HepG2 (cell line): ENCODE results near the gene PSMD4. TPM values are rescaled to one million over a fixed set of nuclear protein-coding genes. Genes with fewer than 3 reads are reported as not detected.

Source experiments
- ATM ChIP-seq: fragments of 450-650 bp; IDR thresholded peaks from 2 replicates; pipeline ENCODE4 v1.7.1; 2017; ENCODE audit warnings: mild to moderate bottlenecking, borderline replicate concordance
- BRD4 ChIP-seq: sonication (generic); formaldehyde crosslinking; IDR thresholded peaks from 2 replicates; pipeline ENCODE4 v1.4.0; 2020; ENCODE audit warnings: missing genetic modification reagents
- FOSL1 ChIP-seq: sonication (generic); formaldehyde crosslinking; IDR thresholded peaks from 2 replicates; pipeline ENCODE4 v1.9.0; 2021; ENCODE audit warnings: missing genetic modification reagents, borderline replicate concordance
- KLF12 ChIP-seq: sonication (generic); formaldehyde crosslinking; IDR thresholded peaks from 2 replicates; pipeline ENCODE4 v1.4.0; 2020; ENCODE audit warnings: missing genetic modification reagents, borderline replicate concordance
- MAF1 ChIP-seq: sonication (generic); formaldehyde crosslinking; IDR thresholded peaks from 2 replicates; pipeline ENCODE4 v1.5.0; 2020; ENCODE audit warnings: missing genetic modification reagents, borderline replicate concordance
- MYNN ChIP-seq: sonication (generic); formaldehyde crosslinking; IDR thresholded peaks from 2 replicates; pipeline ENCODE4 v1.4.0; 2020; ENCODE audit warnings: mild to moderate bottlenecking, low read depth, missing genetic modification reagents
- NFKB2 ChIP-seq: sonication (generic); formaldehyde crosslinking; IDR thresholded peaks from 2 replicates; pipeline ENCODE4 v1.4.0; 2020; ENCODE audit warnings: missing genetic modification reagents, borderline replicate concordance
- RAD21 ChIP-seq: fragments of 450-650 bp; formaldehyde crosslinking; IDR thresholded peaks from 2 replicates; pipeline ENCODE4 v1.5.0; 2020; ENCODE audit warnings: mild to moderate bottlenecking
- SATB2 ChIP-seq: sonication (generic); formaldehyde crosslinking; IDR thresholded peaks from 2 replicates; pipeline ENCODE4 v1.5.0; 2020; ENCODE audit warnings: missing genetic modification reagents
- TAF1 ChIP-seq: sonication (generic); formaldehyde crosslinking; IDR thresholded peaks from 2 replicates; pipeline ENCODE4 v1.4.0; 2020; ENCODE audit warnings: missing genetic modification reagents
- ZBTB7B ChIP-seq: sonication (generic); formaldehyde crosslinking; IDR thresholded peaks from 2 replicates; pipeline ENCODE4 v1.4.0; 2020; ENCODE audit warnings: missing genetic modification reagents
- ZNF101 ChIP-seq: sonication (generic); formaldehyde crosslinking; IDR thresholded peaks from 2 replicates; pipeline ENCODE4 v1.4.0; 2020; ENCODE audit warnings: mild to moderate bottlenecking, low read depth, missing genetic modification reagents, borderline replicate concordance
- ZNF331 ChIP-seq: sonication (generic); formaldehyde crosslinking; IDR thresholded peaks from 2 replicates; pipeline ENCODE4 v1.4.0; 2020; ENCODE audit warnings: missing genetic modification reagents
- ZNF460 ChIP-seq: sonication (generic); formaldehyde crosslinking; IDR thresholded peaks from 2 replicates; pipeline ENCODE4 v1.5.1; 2020; ENCODE audit warnings: missing genetic modification reagents, mild to moderate bottlenecking, borderline replicate concordance
- ZNF564 ChIP-seq: sonication (generic); formaldehyde crosslinking; IDR thresholded peaks from 2 replicates; pipeline ENCODE4 v1.8.1; 2023; ENCODE audit warnings: mild to moderate bottlenecking, missing genetic modification reagents
- ZNF674 ChIP-seq: sonication (generic); formaldehyde crosslinking; IDR thresholded peaks from 2 replicates; pipeline ENCODE4 v1.5.0; 2020; ENCODE audit warnings: low read depth, mild to moderate bottlenecking, missing genetic modification reagents
- ZNF768 ChIP-seq: sonication (generic); formaldehyde crosslinking; IDR thresholded peaks from 2 replicates; pipeline ENCODE4 v1.4.0; 2020; ENCODE audit warnings: missing genetic modification reagents
- polyA plus RNA-seq, 8 experiments: library from polyadenylated mRNA; depleted of rRNA in 3 of 8; stranded (reverse) in 7 of 8; unstranded in 1 of 8; fragments of >200 nt; fragmentation: Illumina TruSeq in 4 of 8; extraction: Trizol in 4 of 8; gene quantifications; 2 replicates each; pipeline versions ENCODE4 v1.2.1 to v1.2.3, GENCODE V29; 2011 to 2016; ENCODE audit warnings: low read depth in 4 of 8, missing spikeins in 1 of 8, mixed read lengths in 1 of 8; ENCODE audit not compliant: insufficient read depth in 1 of 8
- total RNA-seq, 5 experiments: library from RNA; depleted of rRNA; stranded (reverse); fragments of >200 nt; fragmentation: Illumina TruSeq; extraction: Trizol; gene quantifications; 2 replicates each; pipeline ENCODE4 v1.2.3, GENCODE V29; 2016; ENCODE audit warnings: low read depth in 1 of 5
- TF ChIP-seq, protein P1 (sequence below): sonication (generic); formaldehyde crosslinking; IDR thresholded peaks from 2 replicates; pipeline ENCODE4 v1.5.1; 2020; ENCODE audit warnings: mild to moderate bottlenecking, missing genetic modification reagents
- TF ChIP-seq, protein P2 (sequence below): sonication (generic); formaldehyde crosslinking; IDR thresholded peaks from 2 replicates; pipeline ENCODE4 v1.4.0; 2020; ENCODE audit warnings: missing genetic modification reagents
- TF ChIP-seq, protein P3 (sequence below): sonication (generic); formaldehyde crosslinking; IDR thresholded peaks from 2 replicates; pipeline ENCODE4 v1.4.0; 2020; ENCODE audit warnings: missing genetic modification reagents
- TF ChIP-seq, protein P4 (sequence below): sonication (generic); formaldehyde crosslinking; IDR thresholded peaks from 2 replicates; pipeline ENCODE4 v1.8.1; 2023; ENCODE audit warnings: mild to moderate bottlenecking, missing genetic modification reagents, borderline replicate concordance

The PSMD4 gene
- total and polyA plus RNA-seq, 2 of the 13 experiments (the other 11 are each of a cell fraction or from before 2014, with no cell fraction given), result 194 to 243 TPM

DNA sequence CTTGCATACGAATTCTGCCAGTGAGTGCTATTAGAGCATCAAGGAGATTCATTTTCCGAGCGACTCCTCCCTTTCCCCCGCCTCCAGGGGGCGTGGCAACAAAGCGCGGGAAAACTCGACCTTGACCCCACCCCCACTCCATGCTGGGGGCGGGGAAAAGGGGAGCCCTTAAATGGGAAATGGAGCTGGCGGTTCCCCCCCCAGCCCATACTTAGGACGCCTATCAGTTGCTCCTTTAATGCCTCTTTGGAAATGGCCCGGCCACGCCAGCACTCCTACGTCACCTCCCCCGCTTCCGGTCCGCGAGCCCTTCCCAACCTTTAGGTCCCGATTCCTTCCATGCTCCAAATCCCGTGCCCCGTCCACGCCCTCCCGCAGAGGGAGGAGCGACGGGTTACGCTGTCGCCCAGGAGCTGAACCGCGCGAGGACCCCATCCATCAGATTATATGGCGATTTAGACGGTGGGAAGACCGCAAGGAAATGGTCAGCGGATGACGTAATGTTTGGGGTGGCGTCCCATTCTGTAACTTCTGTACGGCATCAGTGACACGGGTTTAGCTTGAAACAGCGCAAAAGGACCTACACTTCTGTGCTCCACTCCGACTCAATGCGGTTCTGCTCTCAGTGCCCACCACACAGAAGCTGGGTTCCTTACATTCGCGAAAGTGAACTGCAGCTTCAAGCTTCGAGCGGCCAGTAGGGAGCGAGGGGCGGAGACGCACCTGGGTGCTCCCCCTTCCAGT, 26.9 kb downstream of the PSMD4 start (continued):
- no peak; the same call in 1 of the 2 replicates for TF ChIP-seq RAD21 (CRISPR knock-in tag)
- no peak for TF ChIP-seq ATM
- TF ChIP-seq, protein P1, sequence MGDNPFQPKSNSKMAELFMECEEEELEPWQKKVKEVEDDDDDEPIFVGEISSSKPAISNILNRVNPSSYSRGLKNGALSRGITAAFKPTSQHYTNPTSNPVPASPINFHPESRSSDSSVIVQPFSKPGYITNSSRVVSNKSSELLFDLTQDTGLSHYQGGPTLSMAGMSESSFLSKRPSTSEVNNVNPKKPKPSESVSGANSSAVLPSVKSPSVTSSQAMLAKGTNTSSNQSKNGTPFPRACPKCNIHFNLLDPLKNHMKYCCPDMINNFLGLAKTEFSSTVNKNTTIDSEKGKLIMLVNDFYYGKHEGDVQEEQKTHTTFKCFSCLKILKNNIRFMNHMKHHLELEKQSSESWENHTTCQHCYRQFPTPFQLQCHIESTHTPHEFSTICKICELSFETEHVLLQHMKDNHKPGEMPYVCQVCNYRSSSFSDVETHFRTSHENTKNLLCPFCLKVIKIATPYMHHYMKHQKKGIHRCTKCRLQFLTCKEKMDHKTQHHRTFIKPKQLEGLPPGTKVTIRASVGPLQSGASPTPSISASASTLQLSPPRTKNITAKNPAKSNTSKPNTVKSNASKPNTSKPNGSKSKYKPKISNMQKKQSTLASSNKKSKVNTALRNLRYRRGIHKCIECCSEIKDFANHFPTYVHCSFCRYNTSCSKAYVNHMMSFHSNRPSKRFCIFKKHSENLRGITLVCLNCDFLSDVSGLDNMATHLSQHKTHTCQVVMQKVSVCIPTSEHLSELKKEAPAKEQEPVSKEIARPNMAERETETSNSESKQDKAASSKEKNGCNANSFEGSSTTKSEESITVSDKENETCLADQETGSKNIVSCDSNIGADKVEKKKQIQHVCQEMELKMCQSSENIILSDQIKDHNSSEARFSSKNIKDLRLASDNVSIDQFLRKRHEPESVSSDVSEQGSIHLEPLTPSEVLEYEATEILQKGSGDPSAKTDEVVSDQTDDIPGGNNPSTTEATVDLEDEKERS (CRISPR knock-in tag), result 0 out of 2 replicates have a peak, but pooled peaks have one; percentile 56
- TF ChIP-seq MYNN (CRISPR knock-in tag), result no peak
- 0 out of 2 replicates have a peak, but pooled peaks have one; percentile 61 for TF ChIP-seq ZNF564 (CRISPR knock-in tag)
- TF ChIP-seq ZBTB7B (CRISPR knock-in tag), result peak; percentile 39; the same call in 1 of the 2 replicates
- TF ChIP-seq ZNF768 (CRISPR knock-in tag), result no peak
- TF ChIP-seq ZNF674 (CRISPR knock-in tag), result no peak
- TF ChIP-seq ZNF460 (CRISPR knock-in tag), result no peak
- TF ChIP-seq MAF1 (CRISPR knock-in tag), result no peak
- no peak for TF ChIP-seq KLF12 (CRISPR knock-in tag)
- TF ChIP-seq SATB2 (CRISPR knock-in tag), result peak; percentile 55; the same call in 1 of the 2 replicates
- TF ChIP-seq, protein P2, sequence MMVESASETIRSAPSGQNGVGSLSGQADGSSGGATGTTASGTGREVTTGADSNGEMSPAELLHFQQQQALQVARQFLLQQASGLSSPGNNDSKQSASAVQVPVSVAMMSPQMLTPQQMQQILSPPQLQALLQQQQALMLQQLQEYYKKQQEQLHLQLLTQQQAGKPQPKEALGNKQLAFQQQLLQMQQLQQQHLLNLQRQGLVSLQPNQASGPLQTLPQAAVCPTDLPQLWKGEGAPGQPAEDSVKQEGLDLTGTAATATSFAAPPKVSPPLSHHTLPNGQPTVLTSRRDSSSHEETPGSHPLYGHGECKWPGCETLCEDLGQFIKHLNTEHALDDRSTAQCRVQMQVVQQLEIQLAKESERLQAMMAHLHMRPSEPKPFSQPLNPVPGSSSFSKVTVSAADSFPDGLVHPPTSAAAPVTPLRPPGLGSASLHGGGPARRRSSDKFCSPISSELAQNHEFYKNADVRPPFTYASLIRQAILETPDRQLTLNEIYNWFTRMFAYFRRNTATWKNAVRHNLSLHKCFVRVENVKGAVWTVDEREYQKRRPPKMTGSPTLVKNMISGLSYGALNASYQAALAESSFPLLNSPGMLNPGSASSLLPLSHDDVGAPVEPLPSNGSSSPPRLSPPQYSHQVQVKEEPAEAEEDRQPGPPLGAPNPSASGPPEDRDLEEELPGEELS, result peak; percentile 27; the same call in 1 of the 2 replicates
- no peak for TF ChIP-seq BRD4
- TF ChIP-seq ZNF331 (CRISPR knock-in tag), result 0 out of 2 replicates have a peak, but pooled peaks have one; percentile 14
- TF ChIP-seq TAF1 (CRISPR knock-in tag), result peak; percentile 61
- TF ChIP-seq ZNF101, result no peak
- TF ChIP-seq NFKB2 (CRISPR knock-in tag), result peak; percentile 34; the same call in 1 of the 2 replicates
- TF ChIP-seq, protein P3, sequence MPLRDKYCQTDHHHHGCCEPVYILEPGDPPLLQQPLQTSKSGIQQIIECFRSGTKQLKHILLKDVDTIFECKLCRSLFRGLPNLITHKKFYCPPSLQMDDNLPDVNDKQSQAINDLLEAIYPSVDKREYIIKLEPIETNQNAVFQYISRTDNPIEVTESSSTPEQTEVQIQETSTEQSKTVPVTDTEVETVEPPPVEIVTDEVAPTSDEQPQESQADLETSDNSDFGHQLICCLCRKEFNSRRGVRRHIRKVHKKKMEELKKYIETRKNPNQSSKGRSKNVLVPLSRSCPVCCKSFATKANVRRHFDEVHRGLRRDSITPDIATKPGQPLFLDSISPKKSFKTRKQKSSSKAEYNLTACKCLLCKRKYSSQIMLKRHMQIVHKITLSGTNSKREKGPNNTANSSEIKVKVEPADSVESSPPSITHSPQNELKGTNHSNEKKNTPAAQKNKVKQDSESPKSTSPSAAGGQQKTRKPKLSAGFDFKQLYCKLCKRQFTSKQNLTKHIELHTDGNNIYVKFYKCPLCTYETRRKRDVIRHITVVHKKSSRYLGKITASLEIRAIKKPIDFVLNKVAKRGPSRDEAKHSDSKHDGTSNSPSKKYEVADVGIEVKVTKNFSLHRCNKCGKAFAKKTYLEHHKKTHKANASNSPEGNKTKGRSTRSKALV, result peak; percentile 39; the same call in 1 of the 2 replicates
- TF ChIP-seq, protein P4, sequence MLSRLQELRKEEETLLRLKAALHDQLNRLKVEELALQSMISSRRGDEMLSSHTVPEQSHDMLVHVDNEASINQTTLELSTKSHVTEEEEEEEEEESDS (CRISPR knock-in tag), result peak; percentile 22; the same call in 1 of the 2 replicates
- no peak for TF ChIP-seq FOSL1 (CRISPR knock-in tag)
